CD4-positive, alpha-beta T cell treated with Interleukin-17A for 4 hours (primary cell): Measurements from ENCODE around the gene SCNN1B.

Source experiments
- DNase-seq: peaks from one replicate; pipeline ENCODE4 v3.0.0-alpha.2; 2020; ENCODE audit warnings: mixed read lengths

SCNN1B gene

DNA sequence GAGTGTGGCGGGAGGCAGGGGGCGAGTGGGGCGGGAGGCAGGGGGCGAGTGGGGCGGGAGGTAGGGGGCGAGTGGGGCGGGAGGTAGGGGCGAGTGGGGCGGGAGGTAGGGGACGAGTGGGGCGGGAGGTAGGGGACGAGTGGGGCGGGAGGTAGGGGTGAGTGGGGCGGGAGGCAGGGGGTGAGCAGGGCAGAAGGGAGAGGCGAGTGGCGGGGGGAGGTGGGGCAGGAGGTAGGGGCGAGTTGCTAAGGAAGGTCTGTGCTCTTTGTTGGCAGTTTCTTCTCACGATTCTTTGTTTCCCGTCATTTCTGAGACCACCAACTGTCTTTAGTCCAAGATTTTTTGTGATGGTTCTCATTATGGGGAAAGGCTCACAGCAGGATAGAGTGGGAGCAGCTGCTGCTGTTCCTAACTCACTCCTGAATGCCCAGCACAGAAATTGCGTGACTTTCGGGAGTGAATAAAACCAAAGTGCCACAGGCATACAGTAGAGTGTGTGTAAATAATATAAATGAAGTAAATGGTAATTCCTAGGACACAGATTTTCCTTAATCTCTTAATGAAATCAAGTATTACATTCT, 106.2 kb downstream of the SCNN1B start:
- no peak for DNase-seq

GRCh38 chr16:23408823-23409298, 106.8 kb downstream of the SCNN1B start:
- no peak for DNase-seq

- no peak for DNase-seq
These were observed 107.4 kb downstream of the SCNN1B start for GRCh38 chr16:23409522-23409921.

DNA sequence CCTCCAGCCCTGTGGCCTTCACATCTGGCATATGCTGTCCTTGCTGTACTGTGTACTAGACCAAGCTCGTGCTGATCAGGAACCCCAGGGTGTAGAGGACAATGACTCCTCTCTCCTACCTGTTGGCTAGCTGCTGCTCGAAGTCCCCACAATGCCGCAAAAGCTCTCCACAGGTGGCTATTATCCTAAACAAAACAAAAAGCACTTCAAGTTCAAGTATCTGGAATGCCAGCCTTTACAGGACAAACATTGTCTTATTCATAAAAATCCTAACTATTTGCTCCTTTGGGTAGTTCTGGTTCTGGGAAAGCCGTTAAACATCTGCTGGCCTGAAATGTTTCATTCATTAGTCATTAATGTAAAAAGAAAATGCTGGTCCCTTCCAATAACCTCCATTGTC, 108.1 kb downstream of the SCNN1B start:
- no peak for DNase-seq

- no peak for DNase-seq
These were observed 112.6 kb downstream of the SCNN1B start for GRCh38 chr16:23414731-23415130.

- DNase-seq: no peak
These were observed 114.7 kb downstream of the SCNN1B start for GRCh38 chr16:23416816-23417215.

DNA sequence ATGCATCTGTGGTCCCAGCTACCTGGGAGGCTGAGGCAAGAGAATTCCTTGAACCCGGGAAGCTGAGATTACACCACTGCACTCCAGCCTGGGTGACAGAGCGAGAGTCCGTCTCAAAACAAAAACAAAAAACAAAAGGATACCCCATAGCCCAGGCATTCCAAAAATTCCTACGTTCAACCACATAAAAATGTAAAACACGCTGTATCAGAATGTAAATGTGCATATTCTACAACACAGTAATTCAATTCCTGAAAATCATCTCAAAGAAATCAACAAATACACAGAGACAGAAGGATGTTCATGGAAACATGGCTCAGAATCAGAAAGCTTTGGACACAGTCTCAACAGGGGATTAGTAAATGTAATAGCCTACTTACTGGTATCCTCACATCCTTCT, 117.9 kb downstream of the SCNN1B start:
- no peak for DNase-seq

DNA sequence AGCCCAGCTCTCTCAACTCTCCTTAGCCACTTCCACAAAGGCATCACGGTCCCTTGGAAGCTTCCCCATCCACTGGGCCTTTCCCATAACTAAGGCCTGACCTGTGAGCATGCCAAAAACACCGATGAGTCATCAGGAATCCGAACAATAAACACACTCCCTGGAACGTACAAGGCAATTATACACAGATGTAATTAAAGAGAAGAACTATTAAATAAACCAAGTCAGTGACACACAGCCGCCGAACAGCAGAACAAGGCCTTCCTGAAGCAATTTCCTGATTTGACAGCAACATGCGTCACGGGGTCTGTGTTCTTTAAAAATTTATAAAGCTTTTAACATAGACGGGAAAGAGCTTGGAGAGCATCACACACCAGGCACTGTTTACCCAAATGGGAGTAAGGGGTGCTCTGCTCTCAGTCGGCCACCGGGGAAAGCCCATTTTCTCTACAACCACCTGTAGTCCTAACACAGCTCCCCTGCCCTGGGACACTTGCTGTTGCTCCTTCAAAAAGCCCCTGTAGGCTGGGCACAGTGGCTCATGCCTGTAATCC, 121.5 kb downstream of the SCNN1B start:
- DNase-seq: no peak

GRCh38 chr16:23424292-23424958, 122.3 kb downstream of the SCNN1B start:
- DNase-seq: no peak

DNA sequence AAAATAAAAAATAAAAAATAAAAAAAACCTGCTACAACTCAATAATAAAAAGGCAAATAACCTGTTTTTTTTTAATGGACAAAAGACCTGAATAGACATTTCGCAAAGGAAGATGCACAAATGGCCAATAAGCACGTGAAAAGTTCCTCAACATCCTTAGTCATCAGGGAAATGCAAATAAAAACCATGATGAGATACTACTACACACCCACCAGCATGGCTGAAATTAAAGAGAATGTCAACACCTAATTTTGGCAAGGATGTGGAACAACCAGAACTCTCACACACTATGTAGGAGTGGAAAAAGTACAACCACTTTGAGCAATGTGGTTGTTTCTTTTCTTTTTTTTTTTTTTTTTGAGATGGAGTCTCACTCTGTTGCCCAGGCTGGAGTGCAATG, 126.2 kb downstream of the SCNN1B start:
- DNase-seq: no peak
